HG03025 (cell line): ENCODE data around the gene USP6NL.
"Not testable (repeated sequence)": the region's sequence is repeated elsewhere in the genome, so short reads cannot be mapped to it uniquely, and the experiment has no call there.

ENCODE experiments used
- ATAC-seq: cut with Tn5 transposase; IDR thresholded peaks from one replicate; pipeline ENCODE4 v1.9.1; 2021; ENCODE audit warnings: mild to moderate bottlenecking, moderate library complexity; ENCODE audit not compliant: unreplicated experiment, low FRiP score

The USP6NL gene

DNA sequence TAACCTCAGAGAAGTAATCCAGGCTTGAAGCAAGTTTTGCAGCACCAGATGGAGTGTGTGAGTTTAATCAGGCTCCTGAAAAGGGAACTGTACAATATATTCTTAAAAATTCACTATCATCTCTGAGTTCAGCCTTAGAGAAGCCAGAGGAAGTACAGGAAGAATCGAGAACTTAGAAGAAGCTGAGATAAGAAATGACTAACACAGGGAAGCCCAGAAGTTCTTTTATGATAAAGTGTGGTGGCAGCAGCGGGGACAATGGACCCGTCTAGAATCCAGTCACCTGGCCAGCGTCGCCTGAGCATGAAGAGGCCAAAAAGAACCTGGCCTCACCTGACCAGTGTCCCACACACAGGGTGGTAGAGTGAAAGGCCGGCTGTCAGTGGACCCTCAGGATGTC lies 161.0 kb downstream of the USP6NL start:
- no peak for ATAC-seq

DNA sequence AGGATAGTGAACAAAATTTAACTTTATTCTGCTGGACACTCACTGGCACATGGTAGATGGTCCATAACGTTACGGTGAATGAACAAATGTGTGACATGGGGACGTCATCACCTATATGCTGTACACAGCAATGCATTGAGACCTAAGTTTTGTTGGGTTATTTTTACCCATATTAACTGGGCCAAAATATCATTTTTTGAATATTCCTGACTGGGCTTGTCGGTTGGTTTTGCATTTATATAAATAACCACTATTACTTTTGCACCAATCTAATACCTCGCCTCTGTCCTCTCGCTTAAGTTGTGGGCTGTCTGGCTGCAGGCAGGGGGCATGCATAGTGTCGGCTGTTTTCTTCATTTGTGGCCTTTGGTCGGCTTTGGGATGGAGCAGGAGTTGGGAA lies 161.7 kb downstream of the USP6NL start:
- ATAC-seq = no peak

DNA sequence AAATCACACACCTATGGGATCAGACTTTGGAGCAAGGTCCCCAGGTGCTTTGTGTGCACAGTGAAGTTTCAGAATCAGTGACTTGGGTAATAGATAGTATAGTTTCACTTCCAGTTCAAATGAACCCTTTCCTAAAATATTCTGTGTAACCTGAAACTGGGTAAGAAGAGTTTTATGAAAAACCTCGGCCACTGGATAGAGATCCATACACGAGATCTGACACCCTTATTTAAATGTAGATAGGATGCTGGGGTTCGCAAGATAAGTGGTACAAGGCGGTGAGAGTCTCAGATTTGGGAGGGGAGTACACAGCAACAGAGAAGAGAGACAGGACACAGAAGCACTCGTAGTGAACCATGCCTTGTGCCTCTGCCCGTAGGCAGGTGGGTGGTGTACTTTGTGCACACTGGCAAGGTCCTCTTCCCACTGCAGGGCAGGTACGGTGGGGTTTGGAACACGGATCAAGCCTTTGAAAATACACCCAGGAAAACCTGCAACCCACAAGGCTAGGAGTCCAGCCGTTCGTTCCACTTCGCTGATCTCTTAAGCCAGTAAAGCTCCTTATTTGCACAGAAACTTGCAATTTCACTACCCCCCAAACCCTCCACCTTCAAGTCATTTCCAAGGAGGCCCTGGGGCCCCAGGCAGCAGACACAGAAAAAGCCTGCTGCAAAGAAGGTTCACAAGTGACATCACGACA lies 162.8 kb downstream of the USP6NL start:
- peak; percentile 80 for ATAC-seq

DNA sequence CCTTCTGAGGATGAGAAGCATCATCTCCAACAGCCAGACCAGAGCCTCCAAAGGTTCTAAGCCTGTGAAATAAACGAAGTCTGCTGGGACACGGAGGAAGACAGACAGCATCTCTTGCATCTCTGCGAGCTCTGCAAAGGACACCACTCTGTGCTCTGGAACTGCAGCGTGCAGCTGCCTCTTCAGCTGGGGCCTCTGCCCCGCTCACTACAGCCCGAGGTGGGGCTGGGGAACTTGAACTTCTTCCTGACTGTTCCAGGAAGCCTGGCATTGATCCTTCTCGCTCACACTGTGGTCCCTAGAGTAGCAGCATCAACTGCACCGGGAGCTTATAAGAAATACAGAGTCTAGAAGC lies 163.3 kb downstream of the USP6NL start:
- peak; percentile 59 for ATAC-seq

DNA sequence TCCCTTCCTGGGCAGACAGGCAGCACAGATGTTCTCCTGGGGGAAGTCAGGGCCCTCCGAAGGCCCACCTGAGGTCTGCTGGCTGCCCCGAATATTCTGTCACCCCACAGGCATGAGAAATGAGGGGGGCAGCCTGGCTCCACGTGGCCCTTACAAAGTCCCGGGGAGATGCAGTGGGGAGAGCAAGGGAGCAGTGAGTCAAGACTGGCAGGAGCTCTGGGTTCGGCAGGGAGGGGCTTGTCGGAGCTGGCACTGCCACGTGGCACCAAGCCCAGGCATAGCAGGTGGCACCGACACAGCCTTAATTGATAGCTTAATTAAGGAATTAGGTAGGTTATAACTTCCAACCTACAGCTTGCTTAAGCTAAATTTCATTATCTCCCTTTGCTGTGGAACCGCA lies 163.9 kb downstream of the USP6NL start:
- no peak for ATAC-seq

DNA sequence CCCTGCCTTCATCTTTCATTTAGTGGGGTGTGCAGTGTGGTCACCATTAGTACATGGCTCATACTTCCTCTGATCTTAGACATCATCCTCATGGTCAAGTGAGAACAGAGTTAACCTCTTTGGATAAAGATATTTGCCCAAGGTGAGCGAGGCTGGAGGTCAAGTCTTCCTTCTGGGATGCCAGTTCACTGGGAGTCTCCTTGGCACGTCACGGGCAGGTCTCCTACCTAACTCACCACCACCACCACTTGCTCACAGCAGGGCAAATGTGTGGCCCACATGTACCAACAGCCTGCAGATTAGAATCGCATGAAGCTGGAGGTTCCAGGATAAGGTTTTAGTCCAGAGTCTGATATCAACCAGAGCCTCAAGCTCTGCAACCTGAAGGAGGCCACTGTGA lies 164.6 kb downstream of the USP6NL start:
- ATAC-seq = no peak

DNA sequence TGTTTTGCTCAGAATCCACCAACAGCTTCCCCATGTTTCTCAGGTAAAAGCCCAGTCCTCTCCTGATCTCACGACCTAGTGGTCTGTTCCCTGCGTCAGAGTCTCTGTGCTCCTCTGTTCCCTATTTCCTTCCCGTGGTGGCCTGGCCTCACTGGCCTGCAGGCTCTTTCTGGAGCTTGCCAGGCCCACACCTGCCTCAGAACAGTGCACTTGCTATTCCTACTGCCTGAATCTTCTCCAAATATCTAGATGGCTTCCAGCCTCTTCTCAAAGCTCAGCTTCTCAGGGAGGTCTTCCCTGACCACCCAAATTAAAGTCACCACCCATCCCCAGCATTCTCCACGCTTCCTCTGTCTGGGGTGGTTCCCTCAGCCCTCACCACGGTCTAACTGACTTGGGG lies 165.3 kb downstream of the USP6NL start:
- ATAC-seq = no peak

DNA sequence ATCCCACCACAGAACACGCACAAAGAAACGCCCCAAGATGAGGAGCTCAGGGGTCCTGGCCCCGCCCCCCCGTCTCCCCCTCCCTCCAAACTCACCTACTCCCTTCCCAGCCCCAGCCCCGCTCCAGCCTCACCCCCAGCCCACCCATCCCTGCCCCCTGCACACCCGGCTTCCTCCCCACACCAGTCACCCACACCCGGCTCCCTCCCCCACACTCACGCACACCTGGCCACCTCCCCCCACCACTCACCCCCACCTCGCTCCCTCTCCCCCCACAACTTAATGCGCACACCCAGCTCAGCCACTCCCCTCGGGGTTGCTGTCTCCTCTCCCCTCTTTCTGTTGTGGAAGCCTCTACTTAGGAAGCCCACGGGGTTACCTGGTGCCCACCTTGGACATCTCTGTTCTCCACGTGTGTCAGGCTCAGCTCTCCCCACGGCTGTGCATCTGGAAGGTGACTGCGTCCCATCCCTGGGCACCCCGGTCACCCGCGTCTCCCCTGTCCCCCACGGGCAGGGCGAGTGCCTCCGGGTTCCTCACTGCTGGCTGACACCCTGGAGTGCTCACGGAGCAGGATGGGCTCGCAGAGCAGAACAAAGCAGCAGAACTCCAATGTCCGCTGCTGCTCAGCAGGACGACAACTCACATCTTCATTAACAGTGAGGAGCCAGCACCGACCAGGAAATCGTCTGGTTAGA lies 166.8 kb downstream of the USP6NL start:
- no peak for ATAC-seq

DNA sequence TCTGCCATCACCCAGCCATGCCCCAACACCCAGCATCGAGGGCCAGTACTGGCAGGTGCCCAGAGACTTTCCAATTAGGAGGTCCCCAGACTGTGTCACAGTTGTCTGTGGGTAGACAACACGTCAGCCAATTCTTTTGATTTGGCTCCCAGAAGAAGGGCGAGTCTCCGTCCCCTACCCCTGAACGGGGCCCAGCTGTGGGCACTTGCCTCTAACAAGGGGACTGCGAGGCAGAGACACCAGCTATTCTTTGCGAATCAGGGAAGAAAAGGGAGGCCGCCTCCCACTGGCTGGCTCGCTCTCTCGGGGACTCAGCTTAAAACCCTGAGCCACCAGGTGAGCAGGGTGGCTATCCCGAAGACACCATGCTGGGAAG lies 167.3 kb downstream of the USP6NL start:
- ATAC-seq = no peak

DNA sequence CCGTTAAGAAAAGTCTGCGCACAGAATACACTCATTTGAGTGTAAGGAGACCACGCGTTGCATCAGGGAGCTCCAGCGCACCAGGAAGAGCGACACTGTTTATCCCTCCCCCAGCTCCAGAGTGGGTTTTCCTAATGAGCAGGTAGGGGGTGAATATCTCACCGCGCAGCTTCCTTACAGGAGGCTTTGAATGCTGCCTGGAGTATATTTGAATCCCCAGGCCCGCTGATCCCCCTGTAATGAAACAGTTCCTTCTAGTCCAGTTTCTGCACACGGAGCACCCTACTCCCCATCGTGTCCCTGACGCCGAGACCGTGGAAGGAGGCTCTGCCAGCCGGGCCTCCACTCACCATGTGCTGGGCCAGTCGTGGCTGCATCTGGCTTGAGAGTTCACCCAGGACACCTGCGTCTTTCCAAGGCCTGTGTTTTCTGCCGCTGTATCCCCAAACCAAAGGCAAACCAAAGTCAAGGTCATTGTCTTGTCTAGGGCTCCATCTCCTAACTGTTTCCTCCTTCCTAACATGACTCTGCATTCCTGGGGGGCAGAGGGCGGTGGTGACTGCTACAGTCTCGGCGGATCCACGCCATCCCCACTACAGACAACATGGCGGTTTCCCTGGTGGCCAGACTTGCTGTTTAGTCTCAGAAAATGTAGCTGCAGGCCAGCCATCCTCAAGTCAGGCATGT lies 167.8 kb downstream of the USP6NL start:
- ATAC-seq = no peak

DNA sequence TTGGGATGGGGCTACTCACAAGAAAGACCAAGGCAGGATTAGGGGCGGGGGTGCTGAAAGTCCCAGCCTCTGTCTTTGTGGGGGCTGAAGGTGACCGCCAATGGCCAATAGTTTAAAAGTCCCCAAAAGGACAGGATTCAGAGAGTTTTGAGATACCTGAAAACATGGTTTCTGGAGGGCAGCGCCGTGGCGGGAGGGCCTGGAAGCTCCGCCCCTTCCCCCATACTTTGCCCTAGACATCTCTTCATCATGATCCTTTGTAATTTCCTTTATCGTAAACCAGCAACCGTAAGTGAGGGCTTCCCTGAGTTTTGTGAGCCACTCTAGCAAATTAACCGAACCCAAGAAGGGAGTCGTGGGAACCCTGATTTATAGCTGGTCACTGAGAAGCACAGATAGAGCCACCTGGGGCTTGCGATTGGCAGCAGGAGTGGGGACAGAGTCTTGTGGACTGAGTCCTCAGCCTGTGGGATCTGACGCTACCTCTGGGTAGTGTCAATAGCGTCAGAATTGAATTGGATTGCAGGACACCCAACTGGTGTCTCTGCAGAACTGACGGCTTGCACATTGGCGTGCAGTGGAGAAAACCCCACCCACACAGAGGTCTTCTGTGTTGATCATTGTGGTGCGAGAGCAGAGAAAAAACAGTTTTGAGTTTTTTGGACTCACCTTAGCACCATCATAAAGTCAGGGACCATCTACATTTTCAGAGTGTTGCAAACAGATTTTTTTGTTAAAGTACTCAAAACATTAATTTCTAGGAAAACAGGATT lies 169.3 kb downstream of the USP6NL start:
- no peak for ATAC-seq

DNA sequence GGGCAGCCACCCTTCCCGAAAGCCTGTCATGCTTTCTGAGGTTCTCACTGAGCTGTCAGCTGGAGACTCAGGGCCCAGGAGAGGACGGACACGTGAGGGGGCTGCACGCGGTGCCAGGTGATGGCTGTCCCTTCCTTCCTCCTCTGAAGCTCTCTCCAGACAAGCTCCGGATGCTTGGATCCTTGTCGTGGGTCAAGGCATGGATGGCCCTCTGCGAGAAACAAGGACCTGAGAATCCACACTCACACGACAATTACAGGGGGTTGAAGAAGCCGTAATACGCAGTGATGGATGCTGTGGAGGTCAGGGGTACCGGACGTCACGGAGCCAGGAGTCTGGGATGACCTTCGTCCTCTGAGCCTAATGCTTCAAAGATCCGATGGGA lies 170.3 kb downstream of the USP6NL start:
- no peak for ATAC-seq

DNA sequence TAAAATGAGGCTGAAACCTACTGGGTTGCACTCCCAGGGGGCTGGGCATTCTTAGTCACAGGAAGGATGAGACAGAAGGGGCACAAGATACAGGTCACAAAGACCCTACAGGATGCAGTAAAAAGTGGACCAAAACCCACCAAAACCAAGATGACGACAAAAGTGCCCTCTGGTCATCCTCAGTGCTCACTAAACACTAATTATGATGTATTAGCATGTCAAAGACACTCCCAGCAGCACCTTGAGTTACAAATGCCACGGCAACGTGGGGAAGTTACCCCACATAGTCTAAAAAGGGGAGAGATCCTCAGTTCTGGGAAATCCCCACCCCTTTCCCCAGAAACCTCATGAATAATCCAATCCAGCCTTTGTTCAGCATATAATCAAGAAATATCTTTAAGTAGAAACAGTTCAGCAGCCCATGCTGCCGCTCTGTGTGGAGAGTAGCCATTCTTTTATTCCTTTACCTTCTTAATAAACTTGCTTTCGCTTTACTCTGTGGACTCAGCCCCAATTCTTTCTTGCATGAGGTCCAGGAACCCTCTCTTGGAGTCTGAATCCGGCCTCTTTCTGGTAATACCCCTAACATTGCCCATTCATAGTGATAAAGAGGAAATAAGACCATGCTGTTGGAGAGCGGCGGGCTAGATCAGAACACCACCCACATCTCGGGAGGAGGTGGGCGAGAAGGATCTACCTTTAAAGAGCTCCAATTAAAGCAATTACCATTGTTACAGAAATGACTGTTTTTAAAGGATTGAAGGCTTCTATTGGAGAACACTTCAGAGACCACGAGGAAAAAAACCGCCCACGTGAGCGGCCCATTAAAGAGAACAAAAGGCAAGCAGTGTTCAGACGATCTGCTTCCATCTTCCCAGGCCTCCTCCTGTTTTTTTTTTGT lies 170.9 kb downstream of the USP6NL start:
- no peak for ATAC-seq

DNA sequence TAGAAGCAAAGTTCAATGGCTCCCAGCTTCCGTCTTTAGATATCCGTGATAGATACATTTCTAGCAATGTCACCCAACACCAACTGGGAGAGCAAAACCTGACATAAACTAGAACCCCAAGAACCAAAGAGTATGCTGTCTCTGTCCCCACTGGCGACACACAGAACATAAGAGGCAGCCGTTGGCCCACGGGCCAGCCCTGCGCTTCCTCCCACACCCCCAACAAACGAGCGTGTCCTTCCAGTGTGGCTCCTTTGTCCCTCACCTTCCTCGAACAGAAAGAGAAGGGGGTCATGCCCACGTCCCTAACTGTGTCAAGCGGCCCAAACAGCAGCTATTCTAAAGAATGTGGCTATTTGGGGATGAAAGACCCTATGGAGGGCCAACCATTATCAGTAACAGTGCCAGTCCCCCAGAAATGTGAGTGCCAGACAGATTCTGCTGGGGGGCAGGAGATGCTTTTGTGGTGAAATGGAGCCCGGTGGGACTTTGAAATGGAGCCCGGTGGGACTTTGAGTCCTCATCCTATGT lies 171.9 kb downstream of the USP6NL start:
- no peak for ATAC-seq

DNA sequence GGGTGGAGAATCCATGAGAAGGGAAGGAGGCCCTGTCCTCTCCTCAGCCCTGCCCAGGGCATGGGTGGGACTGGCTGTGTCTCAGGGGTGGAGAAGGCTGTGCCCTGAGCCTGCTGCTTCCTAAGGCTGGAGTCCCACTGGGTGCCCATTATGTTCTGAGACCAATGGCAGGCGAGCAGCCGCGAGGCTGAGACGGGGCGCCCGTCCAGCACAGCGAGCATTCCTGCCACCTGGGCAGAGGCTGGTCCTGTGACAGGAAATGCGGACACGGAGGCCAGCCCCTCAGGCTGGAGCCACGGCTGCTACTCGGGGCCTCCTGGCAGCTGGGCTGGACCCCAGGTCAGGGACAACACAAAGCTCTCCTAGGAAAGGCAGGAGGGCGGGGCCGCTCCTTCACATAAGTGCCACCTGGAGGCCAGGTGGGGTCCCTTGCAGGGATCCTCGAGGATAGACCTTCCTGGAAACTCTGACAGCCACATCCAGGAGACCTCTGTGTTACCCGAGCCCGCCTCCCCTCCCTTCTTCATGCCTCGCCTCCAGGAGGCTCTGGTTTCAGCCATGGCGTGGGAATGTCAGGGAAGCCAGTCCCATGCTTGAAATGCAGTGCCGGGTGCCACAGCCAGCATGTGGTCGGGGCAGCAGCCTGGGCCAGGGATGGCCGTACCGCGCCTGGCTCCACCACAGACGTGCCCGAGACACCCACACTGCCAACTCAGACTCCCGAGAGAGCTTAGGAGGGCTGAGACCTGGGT lies 173.9 kb downstream of the USP6NL start:
- ATAC-seq = no peak

DNA sequence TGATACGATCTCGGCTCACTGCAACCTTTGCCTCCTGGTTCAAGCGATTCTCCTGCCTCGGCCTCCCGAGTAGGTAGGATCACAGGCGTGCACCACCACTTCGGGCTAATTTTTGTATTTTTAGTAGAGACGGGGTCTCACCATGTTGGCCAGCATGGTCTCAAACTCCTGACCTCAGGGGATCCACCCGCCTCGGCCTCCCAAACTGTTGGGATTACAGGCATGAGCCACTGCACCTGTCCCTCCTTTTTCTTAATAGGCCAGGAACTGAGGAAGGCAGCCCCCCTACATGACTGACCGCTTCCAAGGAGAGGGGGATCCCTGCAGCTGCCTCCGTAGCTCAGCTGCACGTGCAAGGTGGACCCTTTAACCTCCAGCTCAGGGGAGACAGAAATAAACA lies 175.0 kb downstream of the USP6NL start:
- not testable (repeated sequence) for ATAC-seq

DNA sequence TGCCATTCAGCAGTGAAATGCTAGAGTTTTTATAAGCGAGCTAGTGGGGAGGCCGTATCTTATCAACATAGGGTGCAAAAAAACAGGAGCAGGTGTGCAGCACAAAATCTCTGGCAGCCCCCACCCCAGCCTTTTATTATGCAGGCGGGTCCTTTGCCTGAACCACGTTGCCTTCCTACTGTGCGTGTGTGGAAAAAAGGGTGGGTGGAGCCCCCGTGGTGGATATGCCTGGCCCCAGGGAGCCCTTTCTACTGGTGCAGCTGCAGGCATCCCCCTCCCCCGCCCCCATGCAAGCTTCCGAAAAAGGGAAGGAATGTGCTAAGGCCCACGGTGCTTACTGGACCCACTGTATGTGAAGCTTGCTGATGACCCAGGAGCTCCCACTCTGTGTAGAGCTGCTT lies 175.9 kb downstream of the USP6NL start:
- no peak for ATAC-seq

DNA sequence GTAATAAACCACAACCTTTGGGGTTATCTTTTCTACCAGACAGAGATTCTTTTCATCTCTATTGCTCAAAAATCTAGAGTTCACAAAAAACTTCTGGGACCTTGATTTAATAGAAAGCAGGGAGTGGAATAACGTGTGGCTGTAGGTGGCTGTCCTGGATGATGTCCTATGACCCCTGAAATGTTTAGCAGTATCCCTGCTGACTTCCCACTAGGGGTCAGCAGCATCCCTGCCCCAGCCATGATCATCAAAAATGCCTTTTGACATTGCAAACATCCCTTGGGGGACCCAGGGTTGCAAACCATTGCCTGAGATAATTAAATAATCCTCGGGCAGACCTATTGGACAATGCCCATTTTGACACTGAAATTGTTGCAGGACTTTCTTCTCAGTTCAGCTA lies 177.1 kb downstream of the USP6NL start:
- ATAC-seq = no peak

DNA sequence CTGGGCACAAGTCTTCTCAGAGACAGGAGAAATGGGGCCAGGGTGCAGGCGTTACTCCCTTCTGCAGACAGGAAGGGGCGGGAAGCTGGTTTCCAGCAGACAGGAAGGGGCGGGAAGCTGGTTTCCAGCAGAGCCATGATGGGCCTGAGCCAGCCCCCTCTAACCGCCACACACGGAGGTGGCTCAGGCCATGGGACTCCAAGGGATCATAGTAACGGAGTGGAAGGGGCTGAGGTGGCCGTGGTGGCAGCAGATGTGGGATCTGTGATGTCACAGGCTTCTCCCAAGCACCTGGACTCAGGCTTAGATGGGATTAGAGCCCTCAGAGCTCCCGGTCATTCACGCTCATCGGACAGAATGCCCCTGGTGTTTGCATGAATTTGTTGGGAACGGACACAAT lies 177.8 kb downstream of the USP6NL start:
- ATAC-seq = no peak
